ENCODE results near the gene NR2E1.

DNA sequence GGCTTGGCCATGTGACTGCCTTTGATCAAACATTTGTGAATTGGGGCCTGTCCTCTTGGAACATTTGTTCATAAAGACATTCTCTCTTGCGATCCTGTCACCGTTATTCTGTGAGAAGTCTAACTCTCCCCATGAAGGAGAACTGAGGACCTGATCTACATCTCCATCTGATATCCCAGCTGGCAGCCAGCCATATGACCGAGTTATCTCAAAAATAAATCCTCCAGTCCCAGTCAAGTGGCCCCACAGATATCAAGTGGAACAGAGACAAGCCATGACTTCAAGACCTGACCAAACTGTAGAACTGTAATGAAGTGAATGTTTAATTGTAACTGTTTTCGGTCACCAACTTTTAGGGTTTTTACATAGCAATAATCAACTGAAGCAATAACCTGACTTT is 69.3 kb downstream of the NR2E1 start:
- TF ChIP-seq RAD21 (IDR thresholded peaks at IDR 0.05; ENCODE audit: insufficient read depth, low read depth, low read length) = no peak
- TF ChIP-seq, protein P1, sequence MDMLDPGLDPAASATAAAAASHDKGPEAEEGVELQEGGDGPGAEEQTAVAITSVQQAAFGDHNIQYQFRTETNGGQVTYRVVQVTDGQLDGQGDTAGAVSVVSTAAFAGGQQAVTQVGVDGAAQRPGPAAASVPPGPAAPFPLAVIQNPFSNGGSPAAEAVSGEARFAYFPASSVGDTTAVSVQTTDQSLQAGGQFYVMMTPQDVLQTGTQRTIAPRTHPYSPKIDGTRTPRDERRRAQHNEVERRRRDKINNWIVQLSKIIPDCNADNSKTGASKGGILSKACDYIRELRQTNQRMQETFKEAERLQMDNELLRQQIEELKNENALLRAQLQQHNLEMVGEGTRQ (IDR thresholded peaks at IDR 0.05; ENCODE audit: borderline replicate concordance, low read depth, low read length) = no peak
- TF ChIP-seq SMC3 (IDR thresholded peaks at IDR 0.05; ENCODE audit: borderline replicate concordance, low read length) = no peak

Data from GM12878 (cell line).